HCT116 (cell line): ENCODE data around the gene KNSTRN. TPM values are rescaled to one million over a fixed set of nuclear protein-coding genes. Genes with fewer than 3 reads are reported as not detected.
A peak's percentile ranks its signal among the peaks of the same experiment; 100 is the strongest.

Experiments used
- ATAC-seq: fragments of 200-7000 bp; cut with Tn5 transposase; 2 replicates; pipeline ENCODE4 v1.9.1; 2020; ENCODE audit warnings: mild to moderate bottlenecking, moderate library complexity
- BruUV-seq: library from RNA; stranded (reverse); fragments of 400-500 nt; replicated peaks from 2 replicates; lab custom pipeline; 2021; lab: Mats Ljungman, UMichigan
- CTCF ChIA-PET: fragments of 300-600 bp; sonication (Branson Sonifier 250); formaldehyde crosslinking; loops from one replicate; lab custom pipeline; 2021; ENCODE audit warnings: antibody characterized with exemption; lab: Charles Lee
- POLR2A ChIA-PET: fragments of 300-600, 350-600 bp; sonication (Branson Sonifier 250); formaldehyde crosslinking; loops from one replicate; lab custom pipeline; 2021; ENCODE audit warnings: antibody characterized with exemption; lab: Charles Lee
- RAD21 ChIA-PET, 2 experiments: fragments of 300-600 bp; sonication (Branson Sonifier 250); formaldehyde crosslinking; loops; one replicate each; lab custom pipeline; 2023; ENCODE audit warnings: low total read pairs in 2 of 2; ENCODE audit not compliant: uncharacterized antibody in 2 of 2, unreplicated experiment in 2 of 2, low non-redundant PET in 1 of 2; lab: Charles Lee
- DNase-seq: peaks from one replicate; pipeline ENCODE4 v3.0.0-alpha.2; 2010; ENCODE audit warnings: low read depth, low spot score
- H2AFZ ChIP-seq: fragments of 200-600 bp; shearing (Covaris generic), sonication (generic); 2 replicates; pipeline ENCODE4 v1.6.1; 2017; ENCODE audit warnings: low read depth, mixed run types, mixed read lengths, antibody characterized with exemption, low read length; ENCODE audit not compliant: poor library complexity, severe bottlenecking
- H3K27ac ChIP-seq: 2 replicates; pipeline ENCODE4 v1.5.1; 2012; ENCODE audit warnings: low read depth, low read length
- H3K27me3 ChIP-seq: fragments of 200-600 bp; sonication (generic); 2 replicates; pipeline ENCODE4 v1.6.1; 2016; ENCODE audit warnings: mixed run types, low read length, mixed read lengths; ENCODE audit not compliant: insufficient read depth
- H3K36me3 ChIP-seq, 2 experiments: fragments of 200-500 bp in 1 of 2; fragments of 200-600 bp in 1 of 2; sonication (Bioruptor generic) in 1 of 2; sonication (generic) in 1 of 2; 2 replicates each; pipeline versions ENCODE4 v1.5.1 to v1.6.1; 2014 to 2016; ENCODE audit warnings: low read length in 2 of 2, inconsistent platforms in 1 of 2, mixed read lengths in 1 of 2, mixed run types in 1 of 2; ENCODE audit not compliant: insufficient read depth in 2 of 2, control insufficient read depth in 1 of 2
- H3K4me1 ChIP-seq, 2 experiments: fragments of 200-600 bp in 1 of 2; sonication (generic) in 1 of 2; 2 replicates each; pipeline versions ENCODE4 v1.5.1 to v1.6.1; 2012 to 2017; ENCODE audit warnings: low read length in 2 of 2, inconsistent platforms in 1 of 2, mild to moderate bottlenecking in 1 of 2, mixed read lengths in 1 of 2, mixed run types in 1 of 2, moderate library complexity in 1 of 2; ENCODE audit not compliant: insufficient read depth in 2 of 2, control insufficient read depth in 1 of 2
- H3K4me2 ChIP-seq: fragments of 200-600 bp; sonication (generic); 2 replicates; pipeline ENCODE4 v1.6.1; 2017; ENCODE audit warnings: mixed run types, low read length, mixed read lengths
- H3K4me3 ChIP-seq, 2 experiments: fragments of 200-600 bp in 1 of 2; sonication (generic) in 1 of 2; replicated peaks in 1 of 2; 2 replicates each; pipeline ENCODE4 v1.5.1; 2011 to 2016; ENCODE audit warnings: low read length in 2 of 2, control low read depth in 1 of 2, low read depth in 1 of 2, mild to moderate bottlenecking in 1 of 2, mixed read lengths in 1 of 2, mixed run types in 1 of 2
- H3K79me2 ChIP-seq: fragments of 200-600 bp; sonication (generic); 2 replicates; pipeline ENCODE4 v1.6.1; 2017; ENCODE audit warnings: mild to moderate bottlenecking, mixed run types, low read length, moderate library complexity, mixed read lengths; ENCODE audit not compliant: insufficient read depth
- H3K9ac ChIP-seq: fragments of 200-600 bp; sonication (generic); 2 replicates; pipeline ENCODE4 v1.6.1; 2016; ENCODE audit warnings: low read length, mixed read lengths
- H3K9me2 ChIP-seq: fragments of 200-600 bp; sonication (generic), shearing (Covaris generic); 2 replicates; pipeline ENCODE4 v1.6.1; 2017; ENCODE audit warnings: mixed run types, mild to moderate bottlenecking, moderate library complexity; ENCODE audit not compliant: insufficient read depth
- H3K9me3 ChIP-seq, 2 experiments: fragments of 200-500 bp in 1 of 2; fragments of 200-600 bp in 1 of 2; sonication (Bioruptor generic) in 1 of 2; sonication (generic) in 1 of 2; 2 replicates each; pipeline ENCODE4 v1.6.1; 2014 to 2017; ENCODE audit warnings: low read length in 2 of 2, mixed read lengths in 2 of 2, inconsistent platforms in 1 of 2, low read depth in 1 of 2, mild to moderate bottlenecking in 1 of 2, mixed run types in 1 of 2, moderate library complexity in 1 of 2; ENCODE audit not compliant: control insufficient read depth in 1 of 2, insufficient read depth in 1 of 2
- H4K20me1 ChIP-seq: fragments of 200-600 bp; sonication (generic), shearing (Covaris generic); 2 replicates; pipeline ENCODE4 v1.6.1; 2017; ENCODE audit warnings: mixed run types, mild to moderate bottlenecking, moderate library complexity; ENCODE audit not compliant: insufficient read depth
- CEBPB ChIP-seq: IDR thresholded peaks from 2 replicates; pipeline ENCODE4 v1.6.1; 2012; ENCODE audit warnings: low read depth
- CTCF ChIP-seq, 3 experiments: fragments of 200-600 bp in 1 of 3; sonication (generic) in 1 of 3; IDR thresholded peaks in 2 of 3; conservative IDR thresholded peaks in 1 of 3; 2 replicates each; pipeline ENCODE4 v1.5.1; 2012 to 2017; ENCODE audit warnings: low read depth in 2 of 3, low read length in 2 of 3, antibody characterized with exemption in 1 of 3, borderline replicate concordance in 1 of 3, control low read depth in 1 of 3, mild to moderate bottlenecking in 1 of 3, mixed read lengths in 1 of 3, mixed run types in 1 of 3, moderate library complexity in 1 of 3; ENCODE audit not compliant: insufficient read depth in 1 of 3
- JUND ChIP-seq: IDR thresholded peaks from 2 replicates; pipeline ENCODE4 v1.6.1; 2012
- MAX ChIP-seq: IDR thresholded peaks from 2 replicates; pipeline ENCODE4 v1.6.1; 2012
- RAD21 ChIP-seq: IDR thresholded peaks from 2 replicates; pipeline ENCODE4 v1.6.1; 2012; ENCODE audit warnings: low read depth, mild to moderate bottlenecking
- SP1 ChIP-seq: IDR thresholded peaks from 2 replicates; pipeline ENCODE4 v1.6.1; 2012; ENCODE audit warnings: low read depth
- ZBTB33 ChIP-seq: IDR thresholded peaks from 2 replicates; pipeline ENCODE4 v1.6.1; 2011; ENCODE audit warnings: mild to moderate bottlenecking, low read length, moderate library complexity; ENCODE audit not compliant: insufficient replicate concordance; ENCODE audit errors: extremely low read depth
- ZNF274 ChIP-seq: fragments of 200-500 bp; sonication (Bioruptor generic); IDR thresholded peaks from 2 replicates; pipeline ENCODE4 v1.6.1; 2014; ENCODE audit warnings: mild to moderate bottlenecking, low read depth, low read length, inconsistent platforms
- intact Hi-C: fragments of 100-400 bp; cut with micrococcal nuclease; formaldehyde crosslinking; loops from 2 replicates; pipeline ENCODE4 v1.10.0; 2022
- total RNA-seq: library from RNA; stranded (reverse); gene quantifications from one replicate; pipeline ENCODE4 v1.2.1, GENCODE V29; 2021; ENCODE audit not compliant: unreplicated experiment

KNSTRN gene
- total RNA-seq, 1 experiment from 2014 or later: 84.1 TPM

- TF ChIP-seq SP1 (0 out of 2 replicates have a peak, but pooled peaks have one; percentile 15), ZNF274 (no peak)
- TF ChIP-seq, all 23 proteins: peak for 6
Observed at GRCh38 chr15:40379853-40380252, 2.7 kb upstream of the KNSTRN start (continued).

GRCh38 chr15:40380636-40381035, 1.9 kb upstream of the KNSTRN start:
- H3K4me2 ChIP-seq: no peak overlapping the region
- no TSS peak for BruUV-seq
- no peak overlapping the region for H3K9ac ChIP-seq
- H3K79me2 ChIP-seq: peaks cover 29% of the 10 kb centered on the region
- no peak overlapping the region for H2AFZ ChIP-seq
- H3K4me3 ChIP-seq: no peak overlapping the region
- ChIA-PET CTCF (no interaction called here), POLR2A (interaction anchor here (1.4 kb wide), 1 partner anchor 9 kb away, joined by 4 read pairs; no protein-coding TSS in a partner anchor), RAD21 (no interaction called here)
- peaks cover 15 to 31% of the 10 kb centered on the region in 2 experiments for H3K4me1 ChIP-seq
- intact Hi-C loops: no loop called here
- no peak for DNase-seq
- no peak for ATAC-seq
- no peaks in the 10 kb centered on the region for H4K20me1 ChIP-seq
- H3K27ac ChIP-seq: no peak overlapping the region
- H3K36me3 ChIP-seq: peaks cover 0 to 12% of the 10 kb centered on the region in 2 experiments; a peak in 1 of 4 replicates
- TF ChIP-seq CEBPB (no peak), ZBTB33 (no peak), MAX (no peak), RAD21 (no peak), CTCF (IDR thresholded peaks at IDR 0.05 in 2 of 3, conservative IDR thresholded peaks at IDR 0.05 in 1 of 3; ENCODE audit: borderline replicate concordance in 1 of 3, insufficient read depth in 1 of 3, low read depth in 2 of 3, low read length in 2 of 3) (no peak), JUND (no peak)
- TF ChIP-seq, all 23 proteins: peak for 0
- no peaks in the 10 kb centered on the region for H3K27me3 ChIP-seq
- no peaks in the 10 kb centered on the region for H3K9me3 ChIP-seq
- H3K9me2 ChIP-seq: no peaks in the 10 kb centered on the region
